Osteoblast (primary cell): ENCODE measurements around the gene RRP36. TPM values are rescaled to one million over a fixed set of nuclear protein-coding genes. Genes with fewer than 3 reads are reported as not detected.
A peak's percentile ranks its signal among the peaks of the same experiment; 100 is the strongest.

Experiments used
- DNase-seq: peaks from one replicate; pipeline ENCODE4 v3.0.0; 2011; ENCODE audit warnings: low spot score, mixed read lengths; ENCODE audit not compliant: insufficient read length; ENCODE audit errors: missing footprints
- H2AFZ ChIP-seq: 2 replicates; pipeline ENCODE4 v1.6.0; 2011; ENCODE audit warnings: mild to moderate bottlenecking, low read length
- H3K27ac ChIP-seq: 2 replicates; pipeline ENCODE4 v1.5.1; 2011; ENCODE audit warnings: mild to moderate bottlenecking, low read depth, low read length, moderate library complexity
- H3K27me3 ChIP-seq: 2 replicates; pipeline ENCODE4 v1.6.0; 2012; ENCODE audit warnings: mild to moderate bottlenecking, control low read depth, inconsistent platforms, low read length, moderate library complexity; ENCODE audit not compliant: insufficient read depth
- H3K36me3 ChIP-seq: 2 replicates; pipeline ENCODE4 v1.5.1; 2011; ENCODE audit warnings: mild to moderate bottlenecking, low read length, control low read depth, moderate library complexity; ENCODE audit not compliant: insufficient read depth
- H3K4me1 ChIP-seq: 2 replicates; pipeline ENCODE4 v1.5.1; 2011; ENCODE audit warnings: mild to moderate bottlenecking, low read length, control low read depth, moderate library complexity; ENCODE audit not compliant: insufficient read depth
- H3K4me2 ChIP-seq: 2 replicates; pipeline ENCODE4 v1.6.0; 2011; ENCODE audit warnings: mild to moderate bottlenecking, low read length; ENCODE audit not compliant: insufficient read depth
- H3K4me3 ChIP-seq: fragments of 200-600 bp; sonication (generic); 3 replicates; pipeline ENCODE4 v1.5.1; 2012; ENCODE audit warnings: mild to moderate bottlenecking, low read length, inconsistent platforms; ENCODE audit not compliant: insufficient read depth
- H3K79me2 ChIP-seq: 2 replicates; pipeline ENCODE4 v1.6.0; 2012; ENCODE audit warnings: mild to moderate bottlenecking, low read length, control low read depth, inconsistent platforms; ENCODE audit not compliant: insufficient read depth
- H3K9me3 ChIP-seq: 2 replicates; pipeline ENCODE4 v1.5.1; 2011; ENCODE audit warnings: low read depth, low read length, control low read depth
- H4K20me1 ChIP-seq: 2 replicates; pipeline ENCODE4 v1.6.0; 2012; ENCODE audit warnings: mild to moderate bottlenecking, low read length, control low read depth; ENCODE audit not compliant: insufficient read depth
- CTCF ChIP-seq: IDR thresholded peaks from 2 replicates; pipeline ENCODE4 v1.5.1; 2011; ENCODE audit warnings: mild to moderate bottlenecking, low read depth, low read length, moderate library complexity; ENCODE audit errors: extremely low read depth
- total RNA-seq: library from RNA; depleted of rRNA; stranded (reverse); fragments of >200 nt; gene quantifications from 2 replicates; pipeline ENCODE4 v1.2.3, GENCODE V29; 2012

The RRP36 gene
- total RNA-seq, 1 donor: 84.0 TPM

DNA sequence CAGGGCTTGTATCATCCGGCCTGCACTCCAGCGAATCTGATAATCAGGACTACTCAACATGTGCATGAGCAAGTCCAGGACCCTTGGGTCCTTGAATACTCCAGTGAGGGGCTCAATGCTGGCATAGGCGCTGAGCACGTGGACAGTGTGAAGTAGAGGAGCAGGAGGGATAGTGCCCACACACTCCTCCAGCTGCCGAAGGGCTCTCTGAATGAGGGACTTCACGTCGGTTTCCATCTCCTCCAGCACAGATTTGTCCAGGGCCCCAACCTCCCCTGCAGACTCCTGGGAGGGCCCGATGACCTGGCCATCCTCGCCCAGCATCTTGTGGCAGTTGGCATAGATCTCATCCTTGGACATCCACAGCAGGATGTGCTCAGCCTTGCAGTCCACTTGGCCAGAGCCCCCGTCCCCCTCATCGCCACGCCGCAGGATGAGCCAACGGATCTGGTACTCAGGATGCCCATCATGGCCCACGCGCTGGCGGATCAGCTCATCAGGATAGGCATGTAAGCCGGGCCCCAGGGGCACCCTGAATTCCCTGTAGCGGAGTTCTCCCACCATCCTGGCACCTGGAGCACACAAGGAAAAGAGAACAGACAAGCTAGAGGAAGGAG, 30.9 kb downstream of the RRP36 start:
- H3K27ac ChIP-seq: peak overlapping the region; percentile 92
- peaks cover 41% of the 10 kb centered on the region for H3K36me3 ChIP-seq

DNA sequence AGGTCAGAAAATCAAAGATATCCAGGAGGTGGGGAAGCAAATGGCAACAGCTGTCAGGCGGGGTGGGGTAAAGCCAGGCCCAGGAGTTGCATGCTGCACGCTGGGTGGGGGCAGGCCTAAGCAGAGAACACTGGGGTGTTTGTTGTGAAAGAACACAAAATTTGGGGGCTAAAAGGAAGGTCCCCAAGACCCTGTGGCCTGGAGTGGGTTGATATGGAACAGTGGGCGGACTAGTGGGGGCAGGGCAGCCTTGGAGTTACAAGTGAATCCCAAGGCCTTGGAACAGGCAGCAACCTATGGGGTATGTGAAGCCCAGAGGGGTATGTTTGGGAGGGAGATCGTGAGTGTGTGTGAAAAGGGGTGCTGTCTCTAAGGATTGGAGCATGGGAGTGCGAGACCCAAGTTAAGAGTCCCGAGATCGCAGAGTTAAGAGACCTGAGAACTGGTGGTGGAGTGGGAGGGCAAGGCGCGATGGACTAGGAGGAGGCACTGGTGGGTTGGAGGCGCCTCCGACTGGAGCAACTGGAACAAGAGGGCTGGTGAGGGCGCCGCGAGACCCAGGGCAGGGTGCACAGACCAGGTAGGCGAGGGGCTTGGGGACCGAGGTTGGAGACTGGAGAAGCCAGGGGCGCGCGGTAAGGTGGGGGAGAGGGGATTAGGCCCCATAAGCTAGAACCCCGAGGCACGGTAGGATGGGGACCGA, 31.6 kb downstream of the RRP36 start:
- peaks cover 24% of the 10 kb centered on the region for H3K4me1 ChIP-seq
- H3K27ac ChIP-seq: peak overlapping the region; percentile 92
- H3K4me3 ChIP-seq: peak overlapping the region; percentile 78
- H3K36me3 ChIP-seq: peaks cover 34% of the 10 kb centered on the region
- H2AFZ ChIP-seq: peak overlapping the region; percentile 73
- peak overlapping the region; percentile 97 for H3K4me2 ChIP-seq
- no peaks in the 10 kb centered on the region for H3K9me3 ChIP-seq
- no peaks in the 10 kb centered on the region for H3K27me3 ChIP-seq
- TF ChIP-seq CTCF: no peak
- H4K20me1 ChIP-seq: no peaks in the 10 kb centered on the region
- H3K79me2 ChIP-seq: peaks cover 42% of the 10 kb centered on the region
- peak; percentile 79 for DNase-seq

More for the DNA sequence above, 30.9 kb downstream of the RRP36 start:
- H4K20me1 ChIP-seq: no peaks in the 10 kb centered on the region
- peak; percentile 66 for DNase-seq
- H3K4me2 ChIP-seq: peak overlapping the region; percentile 97
- peak overlapping the region; percentile 7 for H2AFZ ChIP-seq
- no peaks in the 10 kb centered on the region for H3K27me3 ChIP-seq
- peak overlapping the region; percentile 78 for H3K4me3 ChIP-seq
- H3K9me3 ChIP-seq: no peaks in the 10 kb centered on the region
- no peak for TF ChIP-seq CTCF
- H3K79me2 ChIP-seq: peaks cover 36% of the 10 kb centered on the region
- H3K4me1 ChIP-seq: peaks cover 23% of the 10 kb centered on the region

- Histone ChIP-seq H3K36me3 (peaks cover 28% of the 10 kb centered on the region), H3K79me2 (peaks cover 48% of the 10 kb centered on the region), H2AFZ (peak within 1 kb of the TSS; percentile 73), H4K20me1 (no peaks in the 10 kb centered on the region), H3K27ac (peak within 1 kb of the TSS; percentile 92), H3K4me2 (peak within 1 kb of the TSS; percentile 97), H3K9me3 (no peaks in the 10 kb centered on the region), H3K4me1 (peaks cover 31% of the 10 kb centered on the region), H3K27me3 (no peaks in the 10 kb centered on the region), H3K4me3 (peak within 1 kb of the TSS; percentile 78)
- peak; percentile 100 for DNase-seq
- TF ChIP-seq CTCF: no peak
Measured at GRCh38 chr6:43053545-43054205, 32.3 kb downstream of the RRP36 start, which contains the start of gene CUL7. TSS of gene CUL7 (minus strand) at chr6:43053851. CDS start at chr6:43052788, 1,063 bp downstream.
